HepG2 (cell line): Measurements from ENCODE around the gene NOB1.

Experiments used
- HDAC6 ChIP-seq: fragments of 200-600 bp; sonication (generic); IDR thresholded peaks from 2 replicates; pipeline ENCODE4 v1.7.0; 2017; ENCODE audit warnings: mild to moderate bottlenecking, antibody characterized with exemption, low read length, low read depth
- IRF2 ChIP-seq: IDR thresholded peaks from 2 replicates; pipeline ENCODE4 v1.6.1; 2018; ENCODE audit warnings: missing genetic modification reagents, missing compliant biosample characterization

DNA sequence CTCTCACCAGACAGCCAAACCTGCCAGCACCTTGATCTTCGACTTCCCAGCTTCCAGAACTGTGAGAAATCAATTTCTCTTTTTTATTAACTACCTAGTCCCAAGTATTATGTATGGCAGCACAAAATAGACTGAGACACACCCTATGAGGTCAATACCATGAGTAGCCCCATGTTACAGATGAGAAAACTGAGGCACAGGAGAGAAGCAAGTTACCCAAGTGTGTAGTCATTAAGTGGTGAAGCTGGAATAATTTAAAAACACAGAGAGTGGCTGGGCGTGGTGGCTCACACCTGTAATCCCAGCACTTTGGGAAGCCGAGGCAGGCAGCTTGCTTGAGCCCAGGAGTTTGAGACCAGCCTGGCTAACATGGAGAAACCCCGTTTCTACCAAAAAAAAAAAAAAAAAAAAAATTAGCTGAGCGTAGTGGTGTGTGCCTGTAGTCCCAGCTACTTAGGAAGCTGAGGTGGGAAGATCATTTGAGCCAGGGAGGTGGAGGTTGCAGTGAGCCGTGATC lies 33.2 kb downstream of the NOB1 start:
- TF ChIP-seq HDAC6 (no peak), IRF2 (no peak)
